ENCODE results near the gene ZCCHC24. TPM values are rescaled to one million over a fixed set of nuclear protein-coding genes. Genes with fewer than 3 reads are reported as not detected.

The ZCCHC24 gene
- total and polyA plus RNA-seq, 8 donors: 3.5 to 13.2 (median 7.3) TPM

DNA sequence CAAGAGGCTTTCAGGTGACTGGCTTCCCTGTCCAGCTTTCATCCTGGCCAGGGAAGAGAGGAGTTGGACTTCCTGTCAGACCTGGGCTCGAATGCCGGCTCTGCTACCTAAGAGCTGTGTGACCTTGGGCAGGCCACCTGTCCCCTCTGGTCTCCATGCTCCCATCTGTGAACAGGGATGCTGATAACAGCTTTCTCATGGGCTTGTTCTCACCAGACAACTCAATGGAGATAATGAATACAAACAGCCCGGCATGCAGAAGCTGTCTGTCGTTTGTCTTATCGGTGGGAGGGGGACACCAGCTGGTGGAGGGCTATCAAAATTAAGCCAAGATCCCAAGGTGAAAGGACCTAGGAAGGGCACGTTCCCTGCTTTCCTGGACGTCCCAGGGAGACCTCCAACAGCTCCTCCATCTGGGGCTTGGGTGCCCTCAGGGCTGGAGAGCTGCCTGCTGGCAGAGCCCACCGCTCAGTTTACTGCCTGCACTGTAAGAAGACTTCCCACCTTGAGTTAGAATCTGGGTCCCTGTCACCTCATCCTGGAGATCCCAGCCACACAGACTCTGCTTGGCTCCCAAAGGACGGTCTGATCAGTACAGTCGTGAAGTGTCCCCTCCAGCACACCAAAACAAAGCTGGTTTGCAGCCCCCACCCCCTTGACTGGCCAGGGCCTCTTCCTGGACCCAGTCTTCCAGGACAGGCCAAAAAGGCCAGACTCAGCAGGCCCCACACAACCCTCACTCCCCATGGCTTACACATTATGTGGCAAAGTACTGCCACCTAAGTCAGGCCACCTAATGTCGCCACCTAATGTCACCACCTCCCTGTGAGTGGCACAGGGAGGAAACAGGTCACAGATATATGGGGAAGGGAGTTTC lies 57.2 kb downstream of the ZCCHC24 start:
- intact Hi-C loops (cut with DNase I): no loop called here
- FAIRE-seq (no peak), ATAC-seq (no peak), DNase-seq (peak in 3 of 6 donors; percentile 7 to 43 (median 20))
- no peak overlapping the region for H3K27ac ChIP-seq
- WGBS, 2 donors: 53 to 58% methylated on average over 11 of the region's 11 CpGs
- no peaks in the 10 kb centered on the region for H3K9me3 ChIP-seq
- H3K4me3 ChIP-seq: no peak overlapping the region
- H3K36me3 ChIP-seq: no peaks in the 10 kb centered on the region
- no peaks in the 10 kb centered on the region for H3K27me3 ChIP-seq
- TF ChIP-seq, protein P1, sequence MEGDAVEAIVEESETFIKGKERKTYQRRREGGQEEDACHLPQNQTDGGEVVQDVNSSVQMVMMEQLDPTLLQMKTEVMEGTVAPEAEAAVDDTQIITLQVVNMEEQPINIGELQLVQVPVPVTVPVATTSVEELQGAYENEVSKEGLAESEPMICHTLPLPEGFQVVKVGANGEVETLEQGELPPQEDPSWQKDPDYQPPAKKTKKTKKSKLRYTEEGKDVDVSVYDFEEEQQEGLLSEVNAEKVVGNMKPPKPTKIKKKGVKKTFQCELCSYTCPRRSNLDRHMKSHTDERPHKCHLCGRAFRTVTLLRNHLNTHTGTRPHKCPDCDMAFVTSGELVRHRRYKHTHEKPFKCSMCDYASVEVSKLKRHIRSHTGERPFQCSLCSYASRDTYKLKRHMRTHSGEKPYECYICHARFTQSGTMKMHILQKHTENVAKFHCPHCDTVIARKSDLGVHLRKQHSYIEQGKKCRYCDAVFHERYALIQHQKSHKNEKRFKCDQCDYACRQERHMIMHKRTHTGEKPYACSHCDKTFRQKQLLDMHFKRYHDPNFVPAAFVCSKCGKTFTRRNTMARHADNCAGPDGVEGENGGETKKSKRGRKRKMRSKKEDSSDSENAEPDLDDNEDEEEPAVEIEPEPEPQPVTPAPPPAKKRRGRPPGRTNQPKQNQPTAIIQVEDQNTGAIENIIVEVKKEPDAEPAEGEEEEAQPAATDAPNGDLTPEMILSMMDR (IDR thresholded peaks at IDR 0.05): no peak
- no peaks in the 10 kb centered on the region for H3K4me1 ChIP-seq

DNA sequence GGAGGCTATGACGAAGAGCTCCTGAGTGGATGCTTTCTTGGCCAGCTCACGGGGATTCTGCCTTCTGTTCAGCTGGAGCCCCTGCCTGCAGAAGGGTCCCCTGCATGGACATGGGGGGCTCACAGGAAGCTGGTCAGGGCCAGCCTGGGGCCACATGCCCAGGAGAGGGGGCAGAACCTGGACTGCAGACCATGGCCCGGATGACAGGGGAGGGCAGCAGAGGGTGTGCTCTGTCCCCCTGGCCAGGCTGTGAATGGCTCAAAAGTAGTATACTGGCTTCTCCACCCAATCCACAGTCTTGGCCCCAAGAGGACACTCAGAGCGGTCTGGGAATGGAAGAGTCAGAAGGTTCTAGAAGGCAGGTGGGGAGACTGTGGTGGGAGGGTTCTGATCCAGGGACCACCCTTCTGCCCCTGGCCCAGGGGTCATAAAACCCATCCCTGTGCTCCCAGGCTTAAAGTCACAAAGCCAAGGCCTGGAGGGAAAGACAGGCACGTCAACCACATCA lies 57.9 kb downstream of the ZCCHC24 start:
- DNase-seq (peak in 1 of 6 donors; percentile 30), ATAC-seq (no peak), FAIRE-seq (no peak)
- Histone ChIP-seq H3K9me3 (no peaks in the 10 kb centered on the region), H3K27ac (no peak overlapping the region), H3K4me3 (no peak overlapping the region), H3K27me3 (no peaks in the 10 kb centered on the region), H3K36me3 (no peaks in the 10 kb centered on the region), H3K4me1 (no peaks in the 10 kb centered on the region)
- 88 to 90% methylated on average over 5 of the region's 5 CpGs for WGBS, 2 donors
- intact Hi-C loops (cut with DNase I): no loop called here
- TF ChIP-seq, protein P1 (IDR thresholded peaks at IDR 0.05): no peak

DNA sequence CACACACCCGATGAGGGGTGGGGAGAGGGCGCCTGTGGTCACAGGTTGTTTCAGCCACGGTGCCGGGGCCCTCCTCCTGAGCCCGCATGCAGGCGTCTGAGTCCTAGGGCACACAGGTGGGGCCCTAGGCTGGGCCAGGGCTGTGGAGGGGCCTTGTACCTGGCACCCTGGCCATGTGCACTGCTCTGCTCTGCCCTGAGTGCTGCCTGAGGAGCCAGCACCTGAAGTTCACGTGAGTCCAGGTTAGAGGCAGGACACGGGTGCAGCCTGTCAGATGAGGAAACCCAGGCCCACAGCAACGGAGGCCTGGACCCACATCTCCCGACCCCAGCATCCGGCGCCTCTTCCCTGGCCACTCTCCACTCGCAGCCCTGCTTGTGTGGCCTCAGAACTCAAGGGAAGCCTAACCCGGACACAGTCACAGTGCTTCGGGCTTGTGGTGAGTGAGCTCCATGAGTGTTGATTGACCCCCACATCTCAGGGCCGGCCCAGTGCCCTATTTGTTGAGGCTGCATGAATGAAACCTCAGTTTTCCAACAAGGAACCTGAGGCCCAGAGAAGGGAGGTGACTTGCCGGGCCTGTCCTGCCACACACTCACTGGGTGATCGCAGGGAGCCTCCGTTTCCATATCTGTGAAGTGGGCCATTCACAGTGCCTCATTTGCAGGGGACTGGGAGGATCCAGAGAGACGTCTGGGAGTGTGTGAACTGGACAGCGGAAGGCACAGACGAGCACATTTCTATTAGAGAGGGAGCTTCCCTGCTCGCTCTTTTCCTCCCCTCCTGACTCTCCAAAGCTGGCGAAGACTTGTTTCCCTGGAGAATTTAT lies 58.6 kb downstream of the ZCCHC24 start:
- FAIRE-seq (no peak), DNase-seq (peak in 3 of 6 donors; percentile 5 to 49 (median 9)), ATAC-seq (no peak)
- intact Hi-C loops (cut with DNase I): no loop called here
- TF ChIP-seq, protein P1 (IDR thresholded peaks at IDR 0.05): no peak
- H3K4me3 ChIP-seq: no peak overlapping the region
- no peak overlapping the region for H3K27ac ChIP-seq
- H3K36me3 ChIP-seq: no peaks in the 10 kb centered on the region
- H3K9me3 ChIP-seq: no peaks in the 10 kb centered on the region
- 83 to 91% methylated on average over 24 of the region's 24 CpGs for WGBS, 2 donors
- H3K4me1 ChIP-seq: no peaks in the 10 kb centered on the region
- no peaks in the 10 kb centered on the region for H3K27me3 ChIP-seq

DNA sequence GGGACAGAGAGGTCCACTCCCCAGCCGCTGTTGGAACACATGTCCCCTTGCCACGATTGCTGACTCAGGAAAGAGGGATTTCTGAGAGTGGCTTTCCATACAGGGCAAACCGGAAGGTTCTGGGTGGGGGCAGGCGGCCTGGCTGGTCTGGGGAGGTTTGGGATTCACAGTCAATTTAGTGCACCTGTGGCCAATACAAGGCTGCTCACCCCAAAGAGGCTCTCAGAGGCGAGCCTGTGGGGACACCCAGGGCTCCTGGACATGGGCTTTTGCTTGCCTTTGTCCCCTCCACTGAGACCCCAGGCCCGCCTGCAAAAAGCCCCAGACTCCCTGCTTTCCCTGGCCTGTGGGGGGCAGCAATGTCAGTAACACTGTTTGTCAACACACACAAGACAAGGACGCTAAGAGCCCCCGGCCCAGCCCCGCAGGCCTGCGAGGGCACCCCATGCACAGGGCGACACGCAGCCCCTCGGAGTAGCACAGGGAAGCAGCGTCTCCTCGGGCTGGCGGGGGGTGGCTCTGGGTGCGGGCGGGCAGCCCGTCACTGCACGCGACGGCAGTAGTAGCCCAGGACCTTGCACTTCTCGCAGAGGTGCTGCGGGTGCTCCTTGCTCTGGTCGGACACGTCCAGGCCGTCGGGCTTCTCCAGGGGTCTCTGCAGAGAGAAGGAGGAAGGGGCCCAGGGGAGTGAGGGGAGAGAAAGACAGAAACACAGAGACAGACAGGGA lies 59.5 kb downstream of the ZCCHC24 start:
- no peak for FAIRE-seq
- 91 to 92% methylated on average over 28 of the region's 28 CpGs for WGBS, 2 donors
- Histone ChIP-seq H3K27ac (no peak overlapping the region), H3K9me3 (no peaks in the 10 kb centered on the region), H3K4me3 (no peak overlapping the region), H3K27me3 (no peaks in the 10 kb centered on the region), H3K36me3 (no peaks in the 10 kb centered on the region), H3K4me1 (no peaks in the 10 kb centered on the region)
- intact Hi-C loops (cut with DNase I): no loop called here
- peak in 2 of 6 donors; percentile 7 to 53 for DNase-seq
- no peak for ATAC-seq
- TF ChIP-seq, protein P1 (IDR thresholded peaks at IDR 0.05): no peak

Measured in pancreas (tissue), 10 donors.